HL-60/S4 treated with phorbol 12-myristate 13-acetate at 8.2 ng/mL for 4 days and 3 days (cell line): Measurements from ENCODE around the gene RABL6.
"Not testable (repeated sequence)": the region's sequence is repeated elsewhere in the genome, so short reads cannot be mapped to it uniquely, and the experiment has no call there.

ENCODE experiments used
- in situ Hi-C: fragments of 300-500 bp; cut with MboI; formaldehyde crosslinking; loops from 2 replicates; pipeline ENCODE4 v1.15.0; 2022; ENCODE audit warnings: low sequenced_read_pairs

The RABL6 gene

DNA sequence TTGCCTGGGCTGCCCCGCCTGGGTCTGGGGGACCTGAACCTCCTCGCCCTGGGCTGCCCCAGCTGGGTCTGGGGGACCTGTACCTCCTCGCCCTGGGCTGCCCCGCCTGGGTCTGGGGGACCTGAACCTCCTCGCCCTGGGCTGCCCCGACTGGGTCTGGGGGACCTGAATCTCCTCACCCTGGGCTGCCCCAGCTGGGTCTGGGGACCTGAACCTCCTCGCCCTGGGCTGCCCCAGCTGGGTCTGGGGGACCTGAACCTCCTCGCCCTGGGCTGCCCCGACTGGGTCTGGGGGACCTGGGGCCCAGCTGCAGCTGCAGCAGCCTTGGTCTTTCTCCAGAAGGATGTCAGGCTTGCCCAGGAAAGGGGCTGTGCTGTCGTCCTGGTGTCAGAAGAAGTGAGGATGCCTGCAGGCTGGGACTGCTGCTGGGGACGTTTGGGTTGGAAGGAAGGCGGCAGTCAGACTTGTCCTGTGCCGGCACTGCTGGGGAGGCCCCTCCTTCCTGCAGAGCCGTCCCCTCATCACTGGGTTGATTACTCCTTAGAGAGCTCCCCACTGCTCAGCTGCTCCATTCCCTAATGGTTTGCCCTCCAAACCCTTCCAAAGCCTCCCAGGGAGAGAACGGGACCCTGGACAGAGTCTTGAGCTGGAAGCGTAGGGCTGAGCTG, 25.8 kb downstream of the RABL6 start:
- in situ Hi-C loops = not testable (repeated sequence)

DNA sequence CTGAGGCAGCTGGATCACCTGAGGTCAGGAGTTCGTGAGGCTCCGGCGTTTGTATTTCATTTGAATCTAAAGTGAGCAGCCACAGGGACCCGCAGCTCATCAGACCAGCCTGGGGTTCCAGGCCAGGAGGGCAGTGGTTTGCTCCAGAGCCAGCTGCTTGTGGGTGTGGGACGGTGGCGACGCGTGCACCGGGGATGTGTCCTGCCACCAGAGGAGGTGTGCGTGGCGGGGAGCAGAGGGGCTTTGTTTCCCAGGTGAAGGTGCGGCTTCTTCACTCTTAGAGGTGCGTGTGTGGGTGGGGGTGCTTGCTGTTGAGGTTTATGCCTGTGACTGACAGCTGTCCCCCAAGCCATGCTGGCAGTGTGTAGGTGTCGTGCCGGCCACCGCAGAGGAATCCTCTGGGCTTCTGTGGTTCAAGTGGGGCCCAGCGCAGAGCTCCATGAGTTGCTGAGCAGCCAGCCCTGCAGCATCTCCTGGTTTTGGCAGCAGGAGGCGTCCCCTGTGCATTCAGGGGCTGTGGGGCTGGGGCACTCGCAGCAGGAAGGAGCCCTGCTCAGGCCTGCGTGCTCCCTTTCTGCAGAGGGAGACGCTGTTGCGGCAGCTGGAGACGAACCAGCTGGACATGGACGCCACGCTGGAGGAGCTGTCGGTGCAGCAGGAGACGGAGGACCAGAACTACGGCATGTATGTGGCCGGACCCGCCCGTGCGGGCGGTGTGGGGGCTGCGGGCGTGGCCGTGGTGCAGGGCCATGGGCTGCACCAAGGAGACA, 27.6 kb downstream of the RABL6 start:
- in situ Hi-C loops = no loop called here

DNA sequence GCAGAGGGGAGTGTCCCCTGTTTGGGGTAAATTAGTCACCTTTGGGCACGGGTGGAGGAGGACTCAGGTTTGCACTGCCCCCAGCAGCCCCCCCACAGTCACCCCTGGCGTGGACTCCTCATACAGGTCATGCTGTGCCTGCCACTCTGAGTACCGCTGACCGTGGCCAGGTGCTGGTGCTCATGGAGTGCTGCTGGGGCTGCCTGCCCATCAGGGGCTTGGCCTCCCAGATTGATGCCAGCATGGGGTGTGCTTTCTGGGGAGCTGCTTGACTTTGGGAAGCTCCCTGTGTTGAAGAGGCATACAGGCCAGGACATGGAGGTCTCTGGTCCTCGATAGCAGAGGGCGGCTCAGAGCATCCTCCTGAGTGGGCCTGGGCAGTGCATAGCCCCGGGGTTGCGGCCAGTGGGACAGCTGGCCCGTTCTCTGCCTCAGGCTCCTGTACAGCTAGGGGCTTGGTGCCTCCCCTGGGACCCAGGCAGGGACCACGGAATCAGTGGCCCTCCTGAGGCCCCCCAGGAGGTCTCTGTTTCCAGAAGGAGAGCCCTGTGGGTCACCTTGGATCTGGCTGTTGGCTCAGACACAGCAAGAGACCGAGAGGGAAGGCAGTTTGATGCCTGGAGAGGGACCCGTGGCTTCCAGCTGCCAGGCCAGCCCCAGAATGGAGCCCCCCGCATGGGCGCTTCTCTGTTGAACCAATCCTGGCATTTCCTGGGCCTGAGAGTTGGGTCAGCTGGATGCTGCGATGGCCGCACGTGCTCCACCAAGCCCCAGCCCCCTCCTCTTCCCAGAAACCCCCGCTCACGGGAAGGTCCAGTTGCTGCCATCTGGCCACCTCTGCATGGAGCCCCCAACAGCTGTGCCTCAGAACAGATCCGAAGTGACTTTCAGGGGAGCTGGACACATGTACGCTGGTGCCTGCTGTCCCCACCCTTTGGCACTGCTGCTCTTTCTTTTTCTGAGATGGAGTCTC, 28.5 kb downstream of the RABL6 start:
- in situ Hi-C loops = no loop called here

DNA sequence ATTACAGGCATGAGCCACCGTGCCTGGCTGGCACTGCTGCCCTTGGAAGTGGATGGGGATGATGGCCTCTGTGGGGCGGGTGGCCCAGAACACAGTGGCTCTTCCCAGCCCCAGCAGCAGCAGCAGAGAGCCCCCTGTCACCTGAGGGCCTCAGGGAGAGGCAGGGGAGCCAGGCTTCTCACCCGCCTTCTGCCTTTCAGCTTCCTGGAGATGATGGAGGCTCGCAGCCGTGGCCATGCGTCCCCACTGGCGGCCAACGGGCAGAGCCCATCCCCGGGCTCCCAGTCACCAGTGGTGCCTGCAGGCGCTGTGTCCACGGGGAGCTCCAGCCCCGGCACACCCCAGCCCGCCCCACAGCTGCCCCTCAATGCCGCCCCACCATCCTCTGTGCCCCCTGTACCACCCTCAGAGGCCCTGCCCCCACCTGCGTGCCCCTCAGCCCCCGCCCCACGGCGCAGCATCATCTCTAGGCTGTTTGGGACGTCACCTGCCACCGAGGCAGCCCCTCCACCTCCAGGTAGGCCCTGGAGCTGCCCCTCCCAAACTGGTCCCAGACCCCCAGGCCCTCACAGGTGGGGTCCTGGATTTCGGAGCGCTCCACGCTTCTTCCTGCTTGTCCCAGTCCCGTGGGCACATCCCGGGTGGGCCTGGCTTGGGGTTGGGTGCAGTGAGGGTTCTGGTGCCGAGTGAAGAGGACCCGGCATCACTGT, 29.6 kb downstream of the RABL6 start:
- in situ Hi-C loops = no loop called here

DNA sequence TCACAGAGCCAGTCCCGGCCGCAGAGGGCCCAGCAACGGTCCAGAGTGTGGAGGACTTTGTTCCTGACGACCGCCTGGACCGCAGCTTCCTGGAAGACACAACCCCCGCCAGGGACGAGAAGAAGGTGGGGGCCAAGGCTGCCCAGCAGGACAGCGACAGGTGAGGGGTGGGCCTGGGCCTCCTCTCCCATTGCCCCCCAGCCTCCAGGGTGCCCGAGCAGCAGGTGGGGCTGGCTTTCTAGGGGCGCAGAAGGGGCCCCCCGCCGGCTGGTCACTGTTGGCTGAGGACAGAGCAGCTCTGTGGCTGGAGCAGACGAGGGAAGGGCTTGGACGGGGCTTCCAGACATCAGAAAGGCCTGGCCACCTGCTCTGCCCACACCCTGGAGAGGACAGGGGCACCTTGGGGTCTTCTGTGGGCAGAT, 30.1 kb downstream of the RABL6 start:
- in situ Hi-C loops = not testable (repeated sequence)

DNA sequence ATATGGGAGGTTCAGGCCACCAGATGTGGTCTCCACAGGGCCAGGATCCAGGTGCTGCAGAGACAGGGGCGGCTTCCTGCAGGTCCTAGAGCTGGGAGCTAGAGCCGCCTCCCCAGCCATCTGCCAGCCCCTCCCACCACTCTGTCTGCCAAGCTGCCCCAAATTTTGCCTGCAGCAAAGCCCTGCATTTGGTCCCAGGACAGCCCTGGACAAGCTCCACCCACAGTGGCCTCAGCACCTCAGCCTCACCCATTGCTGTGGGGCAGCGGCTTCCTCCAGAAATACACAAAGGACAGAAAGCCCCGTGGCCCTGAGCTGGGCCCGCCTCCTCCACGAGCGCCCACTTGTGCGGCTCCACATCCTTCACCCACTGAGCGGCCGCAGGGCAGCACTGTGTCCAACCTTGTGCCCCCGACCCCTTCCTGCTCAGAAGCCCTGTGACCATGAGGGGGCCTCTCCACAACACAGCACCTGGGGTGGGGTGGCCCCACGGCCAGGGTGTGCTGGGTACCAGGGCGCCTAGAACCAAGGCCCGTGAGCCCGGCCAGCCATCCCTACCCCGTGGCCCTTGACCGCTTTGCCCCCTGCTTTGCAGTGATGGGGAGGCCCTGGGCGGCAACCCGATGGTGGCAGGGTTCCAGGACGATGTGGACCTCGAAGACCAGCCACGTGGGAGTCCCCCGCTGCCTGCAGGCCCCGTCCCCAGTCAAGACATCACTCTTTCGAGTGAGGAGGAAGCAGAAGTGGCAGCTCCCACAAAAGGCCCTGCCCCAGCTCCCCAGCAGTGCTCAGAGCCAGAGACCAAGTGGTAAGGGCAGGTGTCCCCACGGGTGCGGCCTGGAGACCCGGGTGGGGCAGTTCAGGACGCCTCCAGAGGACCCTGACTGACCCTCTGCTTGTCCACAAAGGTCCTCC, 30.8 kb downstream of the RABL6 start:
- in situ Hi-C loops = no loop called here

DNA sequence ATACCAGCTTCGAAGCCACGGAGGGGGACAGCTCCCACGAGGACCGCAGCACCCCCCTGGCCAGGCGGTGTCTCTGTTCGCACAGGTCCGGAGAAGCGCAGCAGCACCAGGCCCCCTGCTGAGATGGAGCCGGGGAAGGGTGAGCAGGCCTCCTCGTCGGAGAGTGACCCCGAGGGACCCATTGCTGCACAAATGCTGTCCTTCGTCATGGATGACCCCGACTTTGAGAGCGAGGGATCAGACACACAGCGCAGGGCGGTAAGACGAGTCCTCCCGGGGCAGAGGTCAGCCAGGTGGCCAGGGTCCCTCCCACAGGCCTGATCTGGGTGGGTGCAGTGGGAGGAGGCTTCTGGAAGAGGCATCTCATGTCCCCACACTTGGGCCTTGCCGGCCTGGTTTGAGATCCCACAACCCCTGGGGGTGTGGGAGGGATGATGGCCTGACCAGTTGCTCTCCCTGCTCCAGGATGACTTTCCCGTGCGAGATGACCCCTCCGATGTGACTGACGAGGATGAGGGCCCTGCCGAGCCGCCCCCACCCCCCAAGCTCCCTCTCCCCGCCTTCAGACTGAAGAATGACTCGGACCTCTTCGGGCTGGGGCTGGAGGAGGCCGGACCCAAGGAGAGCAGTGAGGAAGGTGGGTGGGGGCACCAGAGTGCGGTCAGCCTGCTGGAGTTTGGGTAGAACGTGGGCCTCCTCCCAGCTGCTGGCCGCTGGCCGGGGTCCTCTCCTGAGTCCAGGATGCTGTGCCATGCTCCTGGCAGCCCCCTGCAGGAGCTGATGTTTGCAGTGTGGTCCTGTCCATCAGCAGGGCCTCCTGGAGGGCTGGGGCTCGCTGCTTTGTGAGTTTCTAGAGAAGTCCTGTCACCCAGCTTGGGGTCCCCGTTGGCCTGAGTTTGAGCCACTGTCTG, 31.7 kb downstream of the RABL6 start:
- in situ Hi-C loops = no loop called here

DNA sequence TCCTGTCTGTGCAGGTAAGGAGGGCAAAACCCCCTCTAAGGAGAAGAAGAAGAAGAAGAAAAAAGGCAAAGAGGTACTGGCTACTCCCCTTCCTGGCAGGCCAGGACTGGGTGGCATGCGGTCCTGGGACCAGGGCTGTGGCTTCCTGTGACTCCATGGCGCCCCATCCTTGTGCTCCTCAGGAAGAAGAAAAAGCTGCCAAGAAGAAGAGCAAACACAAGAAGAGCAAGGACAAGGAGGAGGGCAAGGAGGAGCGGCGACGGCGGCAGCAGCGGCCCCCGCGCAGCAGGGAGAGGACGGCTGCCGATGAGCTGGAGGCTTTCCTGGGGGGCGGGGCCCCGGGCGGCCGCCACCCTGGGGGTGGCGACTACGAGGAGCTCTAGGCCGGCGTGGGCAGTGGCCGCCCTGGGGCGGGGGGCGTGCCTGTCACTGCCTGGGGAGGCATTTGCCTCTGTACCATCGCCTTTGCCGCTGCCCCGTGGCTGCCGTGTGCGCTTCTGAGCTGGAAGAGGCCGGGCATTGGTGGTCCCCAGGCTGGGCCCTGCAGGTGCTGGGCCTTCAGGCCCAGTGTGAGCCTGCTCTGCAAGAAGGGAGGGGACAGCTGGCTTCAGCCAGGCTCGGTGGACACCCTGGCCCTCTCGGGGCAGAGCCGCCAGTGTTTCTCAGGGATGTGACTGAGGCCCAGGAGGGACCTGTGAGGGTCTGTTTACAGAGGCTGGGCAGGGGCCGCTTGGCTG, 32.6 kb downstream of the RABL6 start:
- in situ Hi-C loops = no loop called here

DNA sequence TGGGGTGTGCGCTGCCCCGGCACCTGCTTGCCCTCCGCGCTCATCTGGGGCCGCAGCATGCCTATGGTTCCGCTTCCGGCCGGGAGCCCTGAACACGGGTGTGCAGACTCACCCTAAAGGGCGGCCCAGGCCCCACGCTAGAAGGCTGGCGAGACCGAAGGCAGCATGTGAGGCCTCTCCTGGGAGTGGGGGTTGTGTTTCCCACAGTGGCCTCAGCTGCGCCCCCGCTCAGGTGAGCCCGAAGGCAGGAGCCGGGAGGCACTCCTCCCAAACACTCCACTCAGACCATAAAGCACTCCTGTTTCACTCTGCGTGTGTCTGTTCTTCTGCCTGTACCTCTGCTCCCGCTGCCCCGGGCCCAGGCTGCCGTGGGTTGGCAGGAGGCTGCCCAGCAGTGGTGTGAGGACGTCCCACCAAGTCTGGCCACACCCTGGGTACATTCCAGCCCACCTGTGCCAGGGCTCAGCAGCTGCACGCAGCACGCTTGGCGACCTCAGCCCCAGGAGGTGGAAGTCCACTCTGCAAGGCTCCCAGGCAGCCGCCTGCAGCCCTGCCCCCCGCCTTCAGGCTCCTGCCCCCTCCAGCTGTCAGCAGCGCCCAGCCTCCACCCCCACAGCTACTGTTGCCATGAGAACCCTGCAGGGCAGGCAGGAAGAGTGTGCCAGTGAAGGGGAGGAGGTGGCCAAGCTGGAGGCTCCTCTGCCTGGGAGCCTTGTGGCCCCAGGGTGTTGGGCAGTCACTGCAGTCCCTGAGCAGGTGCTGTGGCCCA, 33.3 kb downstream of the RABL6 start:
- in situ Hi-C loops = no loop called here

DNA sequence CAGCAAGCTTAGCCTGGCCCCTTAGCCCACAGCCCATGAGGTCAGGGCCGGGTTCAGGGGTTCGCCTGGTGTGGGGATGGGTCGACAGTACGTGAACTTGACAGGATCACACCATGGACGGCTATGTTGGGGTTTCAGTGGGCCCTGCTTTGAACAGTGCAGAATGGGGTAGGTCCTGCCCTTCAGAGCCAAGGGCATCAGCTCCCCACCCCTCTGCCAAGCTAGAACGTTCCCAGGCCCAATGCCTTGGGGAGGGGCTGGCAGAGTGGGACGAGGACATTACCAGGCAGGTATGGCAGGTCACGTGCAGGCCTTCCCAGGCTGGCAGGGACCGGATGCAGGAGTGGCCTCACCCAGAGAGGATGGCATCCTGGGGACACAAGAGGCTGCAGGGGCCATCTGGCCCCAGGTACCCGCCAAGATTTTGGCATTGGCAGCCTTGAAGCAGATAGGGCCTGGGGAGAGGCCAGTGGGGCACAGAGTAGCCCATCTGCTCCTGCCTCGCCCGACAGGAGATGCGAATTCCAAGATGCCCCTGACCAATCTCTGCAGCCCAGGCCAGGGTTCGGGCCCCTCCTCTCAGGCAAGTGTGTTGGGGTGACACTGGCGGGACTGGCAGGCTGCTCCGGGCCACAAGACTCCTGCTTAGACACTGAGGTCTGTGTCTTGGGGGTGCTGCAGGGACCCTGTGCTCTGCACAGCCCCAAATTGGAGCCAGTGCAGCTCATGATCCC, 34.1 kb downstream of the RABL6 start:
- in situ Hi-C loops = not testable (repeated sequence)

DNA sequence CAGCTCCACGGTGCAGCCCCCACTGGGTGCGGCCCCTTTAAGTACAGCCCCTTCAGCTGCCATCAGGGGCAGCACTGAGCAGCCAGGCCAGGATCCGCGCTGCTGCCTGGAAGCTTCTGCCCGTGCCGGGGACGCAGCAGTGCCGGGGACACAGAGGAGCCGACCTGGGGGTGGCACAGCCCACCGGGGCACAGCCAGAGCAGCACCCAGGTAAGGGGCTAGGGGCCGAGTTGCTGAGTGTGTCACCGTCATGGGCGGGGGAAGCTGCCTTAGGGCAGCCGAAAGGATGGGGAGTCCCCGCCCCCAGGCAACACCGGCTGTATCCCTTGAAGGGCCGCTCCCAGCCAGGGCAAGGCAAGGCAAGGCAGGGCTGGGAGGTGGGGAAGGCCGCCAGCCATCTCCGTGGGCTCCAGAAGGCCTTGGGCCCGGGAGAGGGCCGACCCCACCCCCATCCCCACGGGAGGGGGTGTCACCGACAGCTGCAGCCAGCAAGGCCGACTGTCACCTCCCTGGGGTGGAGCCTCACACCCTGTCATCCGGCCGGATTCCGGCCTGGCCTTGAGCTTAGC, 34.7 kb downstream of the RABL6 start, which contains the start of gene AJM1:
AJM1 (plus strand) TSS at position 99 of the 569 bp plus-strand sequence. CDS start 1,937 bp downstream, outside the sequence.
- in situ Hi-C loops = not testable (repeated sequence)

DNA sequence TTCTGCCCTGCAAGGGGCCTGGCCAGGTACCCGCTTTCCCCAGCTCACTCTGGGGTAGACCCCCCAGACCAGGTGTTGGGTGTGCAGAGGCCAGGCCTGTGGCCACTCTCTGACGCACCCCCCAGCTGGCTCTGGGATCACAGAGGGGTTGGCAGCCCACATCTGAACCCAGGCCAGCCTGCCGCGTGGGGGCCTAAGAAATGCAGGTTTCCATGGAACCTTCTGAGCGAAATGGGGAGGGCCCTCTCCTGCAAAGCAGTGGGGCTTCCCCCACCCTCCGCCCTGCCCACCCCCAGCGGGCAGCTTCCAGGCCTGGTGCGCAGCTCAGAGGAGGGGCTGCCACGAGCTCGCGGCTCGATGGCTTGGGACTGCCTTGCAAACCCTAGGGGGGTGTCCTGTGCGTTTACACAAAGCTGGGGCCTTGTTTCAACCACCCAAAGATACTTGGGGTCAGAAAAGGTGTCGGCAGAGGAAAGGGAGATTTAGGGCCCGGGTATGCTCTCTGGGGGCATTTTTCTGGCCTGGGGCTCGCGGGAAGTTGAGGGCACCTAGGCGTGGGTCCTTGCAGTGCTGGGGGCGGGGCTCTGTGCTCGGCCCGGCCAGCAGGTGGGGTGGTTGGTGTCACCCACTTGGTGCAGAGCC, 35.5 kb downstream of the RABL6 start:
- in situ Hi-C loops = not testable (repeated sequence)

DNA sequence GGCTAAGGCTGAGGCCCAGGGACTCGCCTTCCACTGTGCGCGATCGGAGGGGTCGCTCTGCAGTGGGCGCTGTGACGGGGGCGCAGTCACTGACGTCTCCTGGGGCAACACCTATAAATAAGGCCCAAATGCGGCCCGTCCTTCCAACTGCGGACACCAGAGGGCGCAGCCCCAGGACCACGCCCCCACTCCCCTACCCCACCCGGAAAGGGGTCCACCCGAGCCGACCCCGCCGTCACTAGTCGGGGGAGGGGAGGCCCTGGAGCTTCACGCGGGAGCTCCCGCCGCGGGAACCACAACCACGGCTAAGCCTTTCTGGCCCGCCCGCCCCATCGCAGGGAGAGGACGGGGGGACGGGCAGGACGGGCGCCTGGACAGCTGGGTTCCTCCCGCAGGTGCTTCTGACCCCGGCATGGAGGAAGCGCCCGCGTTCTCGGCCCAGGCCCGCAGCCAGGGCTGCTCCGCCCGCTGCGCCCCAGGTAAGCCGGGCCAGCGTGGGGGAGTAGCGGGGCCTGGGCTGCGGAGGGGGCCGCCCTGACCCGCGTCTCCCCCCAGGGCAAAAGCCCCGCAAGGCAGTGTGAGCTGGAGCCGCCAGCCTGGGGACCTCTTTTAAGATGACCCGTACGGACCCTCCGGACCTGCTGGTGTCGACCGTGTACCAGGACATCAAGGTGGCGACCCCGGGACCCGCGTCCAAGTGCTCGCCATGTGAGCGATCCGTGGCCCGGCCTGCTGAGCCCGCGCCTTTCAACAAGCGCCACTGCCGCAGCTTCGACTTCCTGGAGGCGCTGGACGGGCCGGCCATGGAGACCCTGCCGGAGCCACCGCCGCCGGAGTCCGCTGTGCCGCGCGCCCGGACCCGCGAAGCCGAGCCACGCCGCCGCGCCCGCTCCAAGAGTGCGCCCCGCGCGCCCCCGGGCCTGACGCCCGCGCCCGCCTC, 36.3 kb downstream of the RABL6 start:
- in situ Hi-C loops = not testable (repeated sequence)

DNA sequence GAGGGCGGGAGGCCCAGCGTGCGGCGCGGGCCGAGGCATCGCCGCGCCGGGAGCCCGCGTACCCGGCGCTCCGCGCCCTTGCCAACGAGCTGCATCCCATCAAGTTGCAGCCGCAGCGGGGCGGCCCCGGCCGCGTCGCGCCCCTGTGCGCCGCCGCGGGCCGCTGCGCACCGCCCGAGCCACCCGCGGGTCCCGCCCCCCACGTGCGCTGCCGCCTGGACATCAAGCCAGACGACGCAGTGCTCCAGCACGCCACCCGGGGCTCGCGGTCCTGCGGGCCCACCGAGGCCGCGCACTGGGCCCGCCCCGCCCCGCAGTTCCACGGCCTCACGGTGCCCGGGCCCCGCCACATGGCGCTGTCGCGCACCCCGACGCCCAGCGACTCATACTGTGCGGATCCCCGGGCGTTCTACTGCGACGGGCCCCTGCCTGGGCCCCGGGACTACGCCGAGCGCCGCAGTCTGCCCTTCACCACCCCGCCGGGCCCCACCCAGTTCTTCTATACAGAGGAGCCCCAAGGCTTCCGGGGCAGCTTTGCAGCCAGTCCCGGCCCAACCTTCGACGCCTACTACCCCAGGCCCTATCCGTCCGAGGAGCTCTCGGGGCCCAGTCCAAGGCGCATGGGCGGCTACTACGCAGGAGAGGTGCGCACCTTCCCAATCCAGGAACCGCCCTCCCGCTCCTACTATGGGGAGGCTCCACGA, 37.2 kb downstream of the RABL6 start:
- in situ Hi-C loops = no loop called here
